ENCODE data around the gene DPP10.
"Not testable (repeated sequence)": the region's sequence is repeated elsewhere in the genome, so short reads cannot be mapped to it uniquely, and the experiment has no call there.

DPP10 gene

DNA sequence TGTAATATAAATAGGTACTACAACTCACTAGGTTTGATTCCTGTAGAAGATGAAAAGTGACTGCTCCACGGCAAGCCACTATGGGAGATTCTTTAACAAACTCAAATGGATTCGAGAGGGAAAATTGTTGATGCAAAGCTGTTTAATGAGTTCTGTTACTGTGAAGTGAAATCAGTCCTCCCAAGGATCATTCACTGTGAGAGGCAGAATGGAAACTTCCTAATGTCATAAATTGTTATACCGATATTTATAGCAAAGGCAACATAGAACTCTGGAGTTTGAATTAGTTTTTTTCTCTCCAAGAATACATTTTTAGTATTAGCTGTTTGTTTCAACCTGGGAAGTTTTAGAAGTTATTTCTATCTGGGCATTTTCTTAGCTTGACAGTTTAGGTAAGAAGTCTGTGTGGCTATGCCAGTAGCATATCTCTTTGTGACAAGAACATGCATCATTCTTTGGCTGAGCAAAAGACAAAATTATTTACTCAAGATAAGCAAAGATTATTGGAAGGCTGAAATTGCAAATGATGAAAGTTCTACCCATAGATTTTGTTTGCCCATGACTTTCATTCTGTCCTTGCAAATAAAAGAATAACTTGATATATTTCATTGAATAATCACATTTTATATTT is 979.7 kb downstream of the DPP10 start:
- no peaks in the 10 kb centered on the region for H3K9me3 ChIP-seq
- TF ChIP-seq, protein P1, sequence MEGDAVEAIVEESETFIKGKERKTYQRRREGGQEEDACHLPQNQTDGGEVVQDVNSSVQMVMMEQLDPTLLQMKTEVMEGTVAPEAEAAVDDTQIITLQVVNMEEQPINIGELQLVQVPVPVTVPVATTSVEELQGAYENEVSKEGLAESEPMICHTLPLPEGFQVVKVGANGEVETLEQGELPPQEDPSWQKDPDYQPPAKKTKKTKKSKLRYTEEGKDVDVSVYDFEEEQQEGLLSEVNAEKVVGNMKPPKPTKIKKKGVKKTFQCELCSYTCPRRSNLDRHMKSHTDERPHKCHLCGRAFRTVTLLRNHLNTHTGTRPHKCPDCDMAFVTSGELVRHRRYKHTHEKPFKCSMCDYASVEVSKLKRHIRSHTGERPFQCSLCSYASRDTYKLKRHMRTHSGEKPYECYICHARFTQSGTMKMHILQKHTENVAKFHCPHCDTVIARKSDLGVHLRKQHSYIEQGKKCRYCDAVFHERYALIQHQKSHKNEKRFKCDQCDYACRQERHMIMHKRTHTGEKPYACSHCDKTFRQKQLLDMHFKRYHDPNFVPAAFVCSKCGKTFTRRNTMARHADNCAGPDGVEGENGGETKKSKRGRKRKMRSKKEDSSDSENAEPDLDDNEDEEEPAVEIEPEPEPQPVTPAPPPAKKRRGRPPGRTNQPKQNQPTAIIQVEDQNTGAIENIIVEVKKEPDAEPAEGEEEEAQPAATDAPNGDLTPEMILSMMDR (IDR thresholded peaks at IDR 0.05): no peak
- H3K4me3 ChIP-seq (ENCODE audit: low read depth in 1 of 2, low read length in 1 of 2): no peak overlapping the region
- H3K27me3 ChIP-seq: no peaks in the 10 kb centered on the region
- no peaks in the 10 kb centered on the region for H3K4me1 ChIP-seq (ENCODE audit: control insufficient read depth in 1 of 2, insufficient read depth in 1 of 2, low read depth in 1 of 2, low read length in 1 of 2)
- H3K27ac ChIP-seq: no peak overlapping the region
- no peaks in the 10 kb centered on the region for H3K36me3 ChIP-seq

DNA sequence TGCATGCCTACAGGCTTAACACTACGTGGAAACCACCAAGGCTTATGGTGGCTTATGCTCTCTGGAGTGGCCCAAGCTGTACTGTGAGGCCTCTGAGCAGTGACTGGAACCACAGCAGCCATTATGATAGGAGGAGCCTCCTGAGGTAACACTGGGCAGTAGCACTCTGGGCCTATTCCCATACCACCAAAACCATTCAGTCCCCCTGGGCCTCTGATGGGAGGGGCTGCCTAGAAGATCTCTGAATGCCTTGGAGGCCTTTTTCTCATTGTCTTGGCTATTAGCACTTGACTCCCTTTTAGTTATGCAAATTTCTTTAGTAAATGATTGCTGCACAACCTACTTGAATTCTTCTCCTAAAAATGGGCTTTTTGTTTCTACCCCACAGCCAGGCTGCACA is 985.0 kb downstream of the DPP10 start:
- H3K9me3 ChIP-seq: no peaks in the 10 kb centered on the region
- H3K36me3 ChIP-seq: no peaks in the 10 kb centered on the region
- H3K4me1 ChIP-seq (ENCODE audit: control insufficient read depth in 1 of 2, insufficient read depth in 1 of 2, low read depth in 1 of 2, low read length in 1 of 2): no peaks in the 10 kb centered on the region
- no peak overlapping the region for H3K27ac ChIP-seq
- H3K4me3 ChIP-seq (ENCODE audit: low read depth in 1 of 2, low read length in 1 of 2): no peak overlapping the region
- TF ChIP-seq, protein P1 (IDR thresholded peaks at IDR 0.05): no peak
- H3K27me3 ChIP-seq: no peaks in the 10 kb centered on the region

DNA sequence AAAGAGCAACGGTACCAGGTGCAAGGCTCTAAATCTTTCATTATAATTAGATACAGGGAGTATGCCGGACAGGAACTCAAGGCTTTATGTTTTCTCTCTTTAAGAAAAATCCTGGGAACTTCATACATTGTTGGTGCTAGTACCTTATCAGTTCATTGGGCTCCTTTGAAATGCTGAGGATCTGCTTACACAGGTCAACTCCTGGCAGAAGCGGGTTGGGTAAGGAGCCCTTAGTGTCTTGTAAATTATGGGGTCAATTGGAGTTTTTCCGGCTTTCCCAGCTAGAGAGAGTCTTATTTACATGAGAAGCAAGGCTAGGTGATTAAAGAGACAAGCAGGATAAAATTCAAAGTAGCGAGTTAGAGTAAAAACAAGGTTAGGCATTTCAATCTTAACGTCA is 998.3 kb downstream of the DPP10 start:
- H3K27me3 ChIP-seq: not testable (repeated sequence)

DNA sequence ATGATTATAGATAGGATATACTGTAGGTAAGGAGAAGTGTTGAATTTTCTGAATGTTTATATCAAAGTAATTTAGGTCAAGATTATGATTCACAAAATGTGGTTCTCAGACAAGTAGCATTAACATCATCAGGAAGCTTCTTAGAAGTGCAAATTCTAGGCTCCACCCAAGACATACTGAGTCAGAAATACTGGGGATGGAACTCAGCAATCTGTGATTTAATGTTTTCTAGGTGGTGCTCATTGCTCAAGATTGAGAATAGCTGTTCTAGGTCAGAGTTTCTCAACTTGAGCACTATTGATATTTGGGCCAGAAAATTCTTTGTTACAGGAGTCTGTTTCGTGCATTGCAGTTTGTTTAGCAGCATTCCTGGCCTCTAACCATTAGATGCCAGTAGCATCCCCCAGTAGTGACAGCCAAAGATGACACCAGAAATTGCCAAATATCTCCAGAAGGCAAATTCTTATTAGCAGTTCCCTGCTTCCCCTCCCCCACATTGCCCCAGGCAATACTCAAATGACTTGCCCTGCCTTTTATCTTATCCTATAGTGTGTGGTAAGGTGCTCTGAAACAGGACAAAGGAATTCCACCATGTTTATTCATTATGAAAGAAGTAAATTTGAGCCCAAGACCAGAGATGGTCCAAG is 1001.2 kb downstream of the DPP10 start:
- Histone ChIP-seq H3K9me3 (no peaks in the 10 kb centered on the region), H3K27me3 (no peaks in the 10 kb centered on the region), H3K4me1 (ENCODE audit: control insufficient read depth in 1 of 2, insufficient read depth in 1 of 2, low read depth in 1 of 2, low read length in 1 of 2) (no peaks in the 10 kb centered on the region), H3K27ac (no peak overlapping the region), H3K4me3 (ENCODE audit: low read depth in 1 of 2, low read length in 1 of 2) (no peak overlapping the region), H3K36me3 (no peaks in the 10 kb centered on the region)
- TF ChIP-seq, protein P1 (IDR thresholded peaks at IDR 0.05): no peak

More for the DNA sequence above, 998.3 kb downstream of the DPP10 start:
- not testable (repeated sequence) for H3K4me1 ChIP-seq (ENCODE audit: control insufficient read depth in 1 of 2, insufficient read depth in 1 of 2, low read depth in 1 of 2, low read length in 1 of 2); H3K9me3 ChIP-seq; H3K36me3 ChIP-seq; H3K27ac ChIP-seq; H3K4me3 ChIP-seq (ENCODE audit: low read depth in 1 of 2, low read length in 1 of 2)

DNA sequence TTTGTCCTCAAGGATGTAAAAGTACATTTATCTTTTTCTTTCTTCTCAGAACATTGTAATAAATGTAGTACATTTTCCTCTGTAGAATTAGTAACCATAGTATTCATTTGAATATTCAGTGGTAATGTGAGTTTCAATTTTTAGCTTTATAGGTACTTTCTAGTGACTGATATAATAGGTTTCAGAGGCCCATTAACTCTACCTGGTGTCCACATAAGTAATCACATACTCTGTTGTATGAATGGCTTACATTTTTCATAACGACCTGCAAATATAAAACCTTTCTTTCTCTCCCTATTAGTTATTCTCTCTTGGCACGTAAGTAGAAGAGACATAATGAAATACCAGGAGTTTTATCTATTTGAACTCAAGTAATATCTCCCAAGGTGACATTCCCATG is 1017.6 kb downstream of the DPP10 start:
- no peak overlapping the region for H3K4me3 ChIP-seq (ENCODE audit: low read depth in 1 of 2, low read length in 1 of 2)
- H3K27ac ChIP-seq: no peak overlapping the region
- H3K4me1 ChIP-seq (ENCODE audit: control insufficient read depth in 1 of 2, insufficient read depth in 1 of 2, low read depth in 1 of 2, low read length in 1 of 2): no peaks in the 10 kb centered on the region
- no peaks in the 10 kb centered on the region for H3K9me3 ChIP-seq
- no peaks in the 10 kb centered on the region for H3K36me3 ChIP-seq
- H3K27me3 ChIP-seq: no peaks in the 10 kb centered on the region
- TF ChIP-seq, protein P1 (IDR thresholded peaks at IDR 0.05): no peak

DNA sequence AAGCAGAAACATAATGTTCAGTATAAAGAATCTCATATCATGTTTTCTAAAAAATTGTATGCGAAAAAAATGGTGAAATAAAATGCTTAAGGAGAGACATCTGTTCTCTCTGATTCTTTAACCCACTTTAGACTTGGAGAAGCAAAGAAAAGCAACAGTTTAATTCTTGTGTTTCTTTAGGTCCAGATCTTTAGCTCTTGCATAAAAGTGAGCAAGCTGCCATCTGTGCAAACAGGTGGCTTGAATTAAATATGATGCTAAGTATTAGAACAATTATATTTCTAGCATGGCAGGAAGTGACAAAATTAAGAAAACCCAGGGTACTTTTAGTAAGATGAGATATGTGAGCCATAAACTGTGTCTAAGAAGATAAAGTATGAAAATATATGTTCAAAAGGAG is 1038.3 kb downstream of the DPP10 start:
- H3K27me3 ChIP-seq: no peaks in the 10 kb centered on the region
- no peak overlapping the region for H3K27ac ChIP-seq
- no peaks in the 10 kb centered on the region for H3K36me3 ChIP-seq
- TF ChIP-seq, protein P1 (IDR thresholded peaks at IDR 0.05): no peak
- no peak overlapping the region for H3K4me3 ChIP-seq (ENCODE audit: low read depth in 1 of 2, low read length in 1 of 2)
- no peaks in the 10 kb centered on the region for H3K4me1 ChIP-seq (ENCODE audit: control insufficient read depth in 1 of 2, insufficient read depth in 1 of 2, low read depth in 1 of 2, low read length in 1 of 2)
- no peaks in the 10 kb centered on the region for H3K9me3 ChIP-seq

Measured in neutrophil (primary cell).